IPS-NIHi7 (cell line): Measurements from ENCODE around the gene ENDOV.

Source experiments
- DNase-seq: peaks from one replicate; pipeline ENCODE4 v3.0.0; 2012; ENCODE audit warnings: mixed read lengths; ENCODE audit errors: extremely low spot score

ENDOV gene

GRCh38 chr17:80482555-80483308 is 67.8 kb downstream of the ENDOV start:
- DNase-seq, result no peak

GRCh38 chr17:80485846-80486245 is 70.9 kb downstream of the ENDOV start:
- no peak for DNase-seq

GRCh38 chr17:80486692-80487091 is 71.7 kb downstream of the ENDOV start:
- DNase-seq, result no peak

GRCh38 chr17:80487511-80487910 is 72.5 kb downstream of the ENDOV start:
- DNase-seq, result no peak
